GM23338 (cell line): ENCODE results near the gene SETD1B. TPM values are rescaled to one million over a fixed set of nuclear protein-coding genes. Genes with fewer than 3 reads are reported as not detected.

ENCODE experiments used
- ATAC-seq: fragments of 200-7000 bp; cut with Tn5 transposase; 3 replicates; pipeline ENCODE4 v1.9.1; 2020
- DNase-seq: peaks from one replicate; pipeline ENCODE4 v3.0.0-alpha.2; 2015; ENCODE audit warnings: low spot score
- H2AFZ ChIP-seq: fragments of 200-600 bp; sonication (generic); 2 replicates; pipeline ENCODE4 v1.8.0; 2016; ENCODE audit warnings: antibody characterized with exemption, mild to moderate bottlenecking, moderate library complexity
- H3F3A ChIP-seq: fragments of 200-600 bp; sonication (generic); replicated peaks from 2 replicates; pipeline ENCODE4 v1.8.0; 2017; ENCODE audit warnings: antibody characterized with exemption, mixed run types, low read depth
- H3K27ac ChIP-seq: fragments of 200-600 bp; sonication (generic); 2 replicates; pipeline ENCODE4 v1.6.1; 2016; ENCODE audit warnings: low read depth
- H3K27me3 ChIP-seq: fragments of 200-600 bp; sonication (generic); 2 replicates; pipeline ENCODE4 v1.8.0; 2016; ENCODE audit warnings: mild to moderate bottlenecking, mixed run types, moderate library complexity; ENCODE audit not compliant: insufficient read depth
- H3K36me3 ChIP-seq: fragments of 200-600 bp; sonication (generic); 2 replicates; pipeline ENCODE4 v1.8.0; 2016; ENCODE audit warnings: mild to moderate bottlenecking; ENCODE audit not compliant: insufficient read depth
- H3K4me1 ChIP-seq: fragments of 200-600 bp; sonication (generic); 2 replicates; pipeline ENCODE4 v1.8.0; 2016; ENCODE audit warnings: mild to moderate bottlenecking, moderate library complexity; ENCODE audit not compliant: insufficient read depth
- H3K4me2 ChIP-seq: fragments of 200-600 bp; sonication (generic); 2 replicates; pipeline ENCODE4 v1.7.1; 2017; ENCODE audit warnings: mixed run types
- H3K4me3 ChIP-seq: fragments of 200-600 bp; sonication (generic); 2 replicates; pipeline ENCODE4 v1.6.1; 2016; ENCODE audit warnings: mixed run types
- H3K79me2 ChIP-seq: fragments of 200-600 bp; sonication (generic); replicated peaks from 2 replicates; pipeline ENCODE4 v1.8.0; 2017; ENCODE audit warnings: mild to moderate bottlenecking; ENCODE audit not compliant: insufficient read depth
- H3K9me2 ChIP-seq: fragments of 200-600 bp; sonication (generic); 2 replicates; pipeline ENCODE4 v1.8.0; 2017; ENCODE audit not compliant: insufficient read depth
- H4K20me1 ChIP-seq: fragments of 200-600 bp; sonication (generic); replicated peaks from 2 replicates; pipeline ENCODE4 v1.8.0; 2017; ENCODE audit warnings: mild to moderate bottlenecking; ENCODE audit not compliant: insufficient read depth
- H3K27ac Mint-ChIP-seq: 2 replicates; pipeline ENCODE4 v1.8.0; 2020; ENCODE audit warnings: inconsistent platforms, mild to moderate bottlenecking, moderate library complexity, mixed read lengths
- H3K27me3 Mint-ChIP-seq: 3 replicates; pipeline ENCODE4 v1.8.0; 2022; ENCODE audit warnings: low read depth, mild to moderate bottlenecking, moderate library complexity, mixed read lengths, inconsistent platforms; ENCODE audit not compliant: insufficient read depth, poor library complexity
- H3K36me3 Mint-ChIP-seq: 3 replicates; pipeline ENCODE4 v1.8.0; 2021; ENCODE audit warnings: low read depth, mild to moderate bottlenecking, inconsistent platforms, moderate library complexity, mixed read lengths
- H3K4me1 Mint-ChIP-seq: 3 replicates; pipeline ENCODE4 v1.8.0; 2020; ENCODE audit warnings: mild to moderate bottlenecking, inconsistent platforms, mixed read lengths
- H3K4me3 Mint-ChIP-seq: 3 replicates; pipeline ENCODE4 v1.8.0; 2021; ENCODE audit warnings: moderate library complexity, mild to moderate bottlenecking, inconsistent platforms, mixed read lengths
- H3K9me3 Mint-ChIP-seq: 3 replicates; pipeline ENCODE4 v1.8.0; 2020; ENCODE audit warnings: moderate library complexity, mild to moderate bottlenecking, inconsistent platforms, mixed read lengths
- CREB1 ChIP-seq: fragments of 250-450 bp; sonication (Bioruptor Pico); IDR thresholded peaks from 2 replicates; pipeline ENCODE4 v1.5.0; 2020; ENCODE audit warnings: low read depth, mild to moderate bottlenecking, moderate library complexity
- EZH2phosphoT487 ChIP-seq: fragments of 200-600 bp; sonication (generic); IDR thresholded peaks from one replicate; pipeline ENCODE4 v1.8.1; 2018; ENCODE audit warnings: antibody characterized with exemption; ENCODE audit not compliant: unreplicated experiment
- JUNB ChIP-seq: IDR thresholded peaks from one replicate; pipeline ENCODE4 v1.6.1; 2016; ENCODE audit warnings: antibody characterized with exemption; ENCODE audit not compliant: unreplicated experiment
- NANOG ChIP-seq: IDR thresholded peaks from 2 replicates; pipeline ENCODE4 v1.6.1; 2016; ENCODE audit warnings: antibody characterized with exemption, borderline replicate concordance
- POLR2AphosphoS5 ChIP-seq: IDR thresholded peaks from 2 replicates; pipeline ENCODE4 v1.6.1; 2016; ENCODE audit warnings: antibody characterized with exemption, low read depth
- STAT1 ChIP-seq: IDR thresholded peaks from one replicate; pipeline ENCODE4 v1.6.1; 2016; ENCODE audit warnings: antibody characterized with exemption; ENCODE audit not compliant: unreplicated experiment
- ZNF114 ChIP-seq: fragments of 250-450 bp; sonication (Bioruptor Pico); IDR thresholded peaks from 2 replicates; pipeline ENCODE4 v1.5.0; 2020; ENCODE audit warnings: mild to moderate bottlenecking, moderate library complexity
- ZNF331 ChIP-seq: fragments of 250-450 bp; sonication (Bioruptor Pico); IDR thresholded peaks from 2 replicates; pipeline ENCODE4 v1.5.0; 2020; ENCODE audit warnings: low read depth, mild to moderate bottlenecking, moderate library complexity
- polyA plus RNA-seq: library from polyadenylated mRNA; unstranded; fragments of >200 nt; fragmentation: Nextera tagmentation; extraction: Ambion mirVana; gene quantifications from 2 replicates; pipeline ENCODE4 v1.2.1, GENCODE V29; 2016
- total RNA-seq: library from RNA; depleted of rRNA; stranded (reverse); fragments of >200 nt; shearing (Covaris generic); gene quantifications from 2 replicates; pipeline ENCODE4 v1.2.3, GENCODE V29; 2014
- TF ChIP-seq, protein P1 (sequence below): IDR thresholded peaks from 2 replicates; pipeline ENCODE4 v1.6.1; 2016; ENCODE audit warnings: antibody characterized with exemption
- TF ChIP-seq, protein P2 (sequence below): IDR thresholded peaks from one replicate; pipeline ENCODE4 v1.6.1; 2018; ENCODE audit warnings: antibody characterized with exemption; ENCODE audit not compliant: unreplicated experiment
- TF ChIP-seq, protein P3 (sequence below), 2 experiments: fragments of 200-600 bp in 1 of 2; sonication (generic) in 1 of 2; conservative IDR thresholded peaks; 2 replicates each; pipeline versions ENCODE4 v1.5.1 to v1.6.1; 2016 to 2017; ENCODE audit warnings: antibody characterized with exemption in 2 of 2, low read depth in 2 of 2, mild to moderate bottlenecking in 2 of 2, moderate library complexity in 1 of 2

The SETD1B gene
- total and polyA plus RNA-seq, 2 experiments from 2014 or later: 3.1 to 8.7 TPM

DNA sequence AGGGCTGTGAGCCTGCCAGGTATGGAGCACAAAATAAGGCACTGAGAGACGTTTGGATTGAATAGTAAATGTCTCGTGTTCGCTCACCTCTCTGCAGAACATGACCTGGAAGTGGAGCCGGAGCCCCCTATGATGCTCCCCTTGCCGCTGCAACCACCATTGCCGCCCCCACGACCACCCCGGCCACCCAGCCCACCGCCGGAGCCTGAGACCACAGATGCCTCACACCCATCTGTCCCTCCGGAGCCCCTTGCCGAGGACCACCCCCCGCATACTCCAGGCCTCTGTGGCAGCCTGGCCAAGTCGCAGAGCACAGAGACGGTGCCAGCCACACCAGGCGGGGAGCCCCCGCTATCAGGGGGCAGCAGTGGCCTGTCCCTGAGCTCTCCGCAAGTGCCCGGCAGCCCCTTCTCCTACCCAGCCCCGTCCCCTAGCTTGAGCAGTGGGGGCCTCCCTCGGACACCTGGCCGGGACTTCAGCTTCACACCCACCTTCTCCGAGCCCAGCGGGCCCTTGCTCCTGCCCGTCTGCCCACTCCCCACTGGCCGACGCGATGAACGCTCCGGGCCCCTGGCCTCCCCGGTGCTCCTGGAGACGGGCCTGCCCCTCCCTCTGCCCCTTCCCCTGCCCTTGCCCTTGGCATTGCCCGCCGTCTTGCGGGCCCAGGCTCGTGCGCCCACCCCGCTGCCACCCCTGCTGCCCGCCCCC is 18.7 kb downstream of the SETD1B start:
- ATAC-seq: peak; percentile 19
- Histone ChIP-seq H3K27me3 (no peaks in the 10 kb centered on the region), H3K27ac (no peak overlapping the region), H3K4me1 (no peaks in the 10 kb centered on the region), H4K20me1 (no peaks in the 10 kb centered on the region; the same call in 1 of the 2 replicates), H3K36me3 (no peaks in the 10 kb centered on the region; the same call in 1 of the 2 replicates), H3K79me2 (no peaks in the 10 kb centered on the region), H3F3A (0 out of 2 replicates have a peak, but pooled peaks cover 3% of the 10 kb centered on the region), H3K4me2 (no peak overlapping the region), H3K9me2 (no peaks in the 10 kb centered on the region), H3K4me3 (no peak overlapping the region), H2AFZ (no peak overlapping the region)
- no peak overlapping the region for H3K4me3 Mint-ChIP-seq
- H3K4me1 Mint-ChIP-seq: no peaks in the 10 kb centered on the region; the same call in 2 of the 3 replicates
- peaks cover 47% of the 10 kb centered on the region for H3K36me3 Mint-ChIP-seq
- no peak overlapping the region for H3K27ac Mint-ChIP-seq
- no peak for TF ChIP-seq NANOG
- no peak for TF ChIP-seq EZH2phosphoT487
- TF ChIP-seq, protein P1, sequence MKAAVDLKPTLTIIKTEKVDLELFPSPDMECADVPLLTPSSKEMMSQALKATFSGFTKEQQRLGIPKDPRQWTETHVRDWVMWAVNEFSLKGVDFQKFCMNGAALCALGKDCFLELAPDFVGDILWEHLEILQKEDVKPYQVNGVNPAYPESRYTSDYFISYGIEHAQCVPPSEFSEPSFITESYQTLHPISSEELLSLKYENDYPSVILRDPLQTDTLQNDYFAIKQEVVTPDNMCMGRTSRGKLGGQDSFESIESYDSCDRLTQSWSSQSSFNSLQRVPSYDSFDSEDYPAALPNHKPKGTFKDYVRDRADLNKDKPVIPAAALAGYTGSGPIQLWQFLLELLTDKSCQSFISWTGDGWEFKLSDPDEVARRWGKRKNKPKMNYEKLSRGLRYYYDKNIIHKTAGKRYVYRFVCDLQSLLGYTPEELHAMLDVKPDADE: no peak
- no peak for TF ChIP-seq ZNF114
- TF ChIP-seq JUNB: no peak
- TF ChIP-seq POLR2AphosphoS5: no peak
- no peak for TF ChIP-seq ZNF331 (CRISPR knock-in tag)
- TF ChIP-seq STAT1: no peak
- no peak for TF ChIP-seq CREB1 (CRISPR knock-in tag)
- H3K9me3 Mint-ChIP-seq: no peaks in the 10 kb centered on the region
- no peaks in the 10 kb centered on the region for H3K27me3 Mint-ChIP-seq
- no peak for DNase-seq

DNA sequence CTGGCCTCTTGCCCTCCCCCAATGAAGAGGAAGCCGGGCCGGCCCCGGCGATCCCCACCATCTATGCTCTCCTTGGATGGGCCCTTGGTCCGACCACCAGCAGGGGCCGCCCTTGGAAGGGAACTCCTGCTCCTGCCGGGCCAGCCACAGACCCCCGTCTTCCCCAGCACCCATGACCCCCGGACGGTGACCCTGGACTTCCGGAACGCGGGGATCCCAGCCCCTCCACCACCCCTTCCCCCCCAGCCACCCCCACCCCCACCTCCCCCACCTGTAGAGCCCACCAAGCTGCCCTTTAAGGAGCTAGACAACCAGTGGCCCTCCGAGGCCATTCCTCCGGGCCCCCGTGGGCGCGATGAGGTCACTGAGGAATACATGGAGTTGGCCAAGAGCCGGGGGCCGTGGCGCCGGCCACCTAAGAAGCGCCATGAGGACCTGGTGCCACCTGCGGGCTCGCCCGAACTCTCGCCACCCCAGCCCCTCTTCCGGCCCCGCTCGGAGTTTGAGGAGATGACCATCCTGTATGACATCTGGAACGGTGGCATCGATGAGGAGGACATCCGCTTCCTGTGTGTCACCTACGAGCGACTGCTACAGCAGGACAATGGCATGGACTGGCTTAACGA is 19.4 kb downstream of the SETD1B start:
- Histone ChIP-seq H3K4me3 (no peak overlapping the region), H3K79me2 (no peaks in the 10 kb centered on the region), H3K27me3 (no peaks in the 10 kb centered on the region), H2AFZ (no peak overlapping the region), H3F3A (0 out of 2 replicates have a peak, but pooled peaks cover 3% of the 10 kb centered on the region), H3K4me1 (no peaks in the 10 kb centered on the region), H3K27ac (no peak overlapping the region), H3K4me2 (no peak overlapping the region), H3K9me2 (no peaks in the 10 kb centered on the region), H4K20me1 (no peaks in the 10 kb centered on the region; the same call in 1 of the 2 replicates), H3K36me3 (no peaks in the 10 kb centered on the region; the same call in 1 of the 2 replicates)
- Mint-ChIP-seq H3K36me3 (peaks cover 44% of the 10 kb centered on the region), H3K9me3 (no peaks in the 10 kb centered on the region), H3K4me3 (no peak overlapping the region), H3K27ac (no peak overlapping the region), H3K4me1 (no peaks in the 10 kb centered on the region; the same call in 2 of the 3 replicates), H3K27me3 (no peaks in the 10 kb centered on the region)
- ATAC-seq: peak; percentile 73
- DNase-seq: peak; percentile 40
- TF ChIP-seq, protein P2, sequence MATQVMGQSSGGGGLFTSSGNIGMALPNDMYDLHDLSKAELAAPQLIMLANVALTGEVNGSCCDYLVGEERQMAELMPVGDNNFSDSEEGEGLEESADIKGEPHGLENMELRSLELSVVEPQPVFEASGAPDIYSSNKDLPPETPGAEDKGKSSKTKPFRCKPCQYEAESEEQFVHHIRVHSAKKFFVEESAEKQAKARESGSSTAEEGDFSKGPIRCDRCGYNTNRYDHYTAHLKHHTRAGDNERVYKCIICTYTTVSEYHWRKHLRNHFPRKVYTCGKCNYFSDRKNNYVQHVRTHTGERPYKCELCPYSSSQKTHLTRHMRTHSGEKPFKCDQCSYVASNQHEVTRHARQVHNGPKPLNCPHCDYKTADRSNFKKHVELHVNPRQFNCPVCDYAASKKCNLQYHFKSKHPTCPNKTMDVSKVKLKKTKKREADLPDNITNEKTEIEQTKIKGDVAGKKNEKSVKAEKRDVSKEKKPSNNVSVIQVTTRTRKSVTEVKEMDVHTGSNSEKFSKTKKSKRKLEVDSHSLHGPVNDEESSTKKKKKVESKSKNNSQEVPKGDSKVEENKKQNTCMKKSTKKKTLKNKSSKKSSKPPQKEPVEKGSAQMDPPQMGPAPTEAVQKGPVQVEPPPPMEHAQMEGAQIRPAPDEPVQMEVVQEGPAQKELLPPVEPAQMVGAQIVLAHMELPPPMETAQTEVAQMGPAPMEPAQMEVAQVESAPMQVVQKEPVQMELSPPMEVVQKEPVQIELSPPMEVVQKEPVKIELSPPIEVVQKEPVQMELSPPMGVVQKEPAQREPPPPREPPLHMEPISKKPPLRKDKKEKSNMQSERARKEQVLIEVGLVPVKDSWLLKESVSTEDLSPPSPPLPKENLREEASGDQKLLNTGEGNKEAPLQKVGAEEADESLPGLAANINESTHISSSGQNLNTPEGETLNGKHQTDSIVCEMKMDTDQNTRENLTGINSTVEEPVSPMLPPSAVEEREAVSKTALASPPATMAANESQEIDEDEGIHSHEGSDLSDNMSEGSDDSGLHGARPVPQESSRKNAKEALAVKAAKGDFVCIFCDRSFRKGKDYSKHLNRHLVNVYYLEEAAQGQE: no peak
- TF ChIP-seq, protein P3, sequence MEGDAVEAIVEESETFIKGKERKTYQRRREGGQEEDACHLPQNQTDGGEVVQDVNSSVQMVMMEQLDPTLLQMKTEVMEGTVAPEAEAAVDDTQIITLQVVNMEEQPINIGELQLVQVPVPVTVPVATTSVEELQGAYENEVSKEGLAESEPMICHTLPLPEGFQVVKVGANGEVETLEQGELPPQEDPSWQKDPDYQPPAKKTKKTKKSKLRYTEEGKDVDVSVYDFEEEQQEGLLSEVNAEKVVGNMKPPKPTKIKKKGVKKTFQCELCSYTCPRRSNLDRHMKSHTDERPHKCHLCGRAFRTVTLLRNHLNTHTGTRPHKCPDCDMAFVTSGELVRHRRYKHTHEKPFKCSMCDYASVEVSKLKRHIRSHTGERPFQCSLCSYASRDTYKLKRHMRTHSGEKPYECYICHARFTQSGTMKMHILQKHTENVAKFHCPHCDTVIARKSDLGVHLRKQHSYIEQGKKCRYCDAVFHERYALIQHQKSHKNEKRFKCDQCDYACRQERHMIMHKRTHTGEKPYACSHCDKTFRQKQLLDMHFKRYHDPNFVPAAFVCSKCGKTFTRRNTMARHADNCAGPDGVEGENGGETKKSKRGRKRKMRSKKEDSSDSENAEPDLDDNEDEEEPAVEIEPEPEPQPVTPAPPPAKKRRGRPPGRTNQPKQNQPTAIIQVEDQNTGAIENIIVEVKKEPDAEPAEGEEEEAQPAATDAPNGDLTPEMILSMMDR (conservative IDR thresholded peaks at IDR 0.05; ENCODE audit: low read depth in 2 of 2): peak in 1 of 2 experiments; percentile 65; a peak in 2 of 4 replicates
